Measurements from ENCODE around the gene BRD1. TPM values are rescaled to one million over a fixed set of nuclear protein-coding genes. Genes with fewer than 3 reads are reported as not detected.

Gene BRD1
- total RNA-seq, 4 donors from 2014 or later, result 43.4 to 70.5 (median 50.3) TPM

DNA sequence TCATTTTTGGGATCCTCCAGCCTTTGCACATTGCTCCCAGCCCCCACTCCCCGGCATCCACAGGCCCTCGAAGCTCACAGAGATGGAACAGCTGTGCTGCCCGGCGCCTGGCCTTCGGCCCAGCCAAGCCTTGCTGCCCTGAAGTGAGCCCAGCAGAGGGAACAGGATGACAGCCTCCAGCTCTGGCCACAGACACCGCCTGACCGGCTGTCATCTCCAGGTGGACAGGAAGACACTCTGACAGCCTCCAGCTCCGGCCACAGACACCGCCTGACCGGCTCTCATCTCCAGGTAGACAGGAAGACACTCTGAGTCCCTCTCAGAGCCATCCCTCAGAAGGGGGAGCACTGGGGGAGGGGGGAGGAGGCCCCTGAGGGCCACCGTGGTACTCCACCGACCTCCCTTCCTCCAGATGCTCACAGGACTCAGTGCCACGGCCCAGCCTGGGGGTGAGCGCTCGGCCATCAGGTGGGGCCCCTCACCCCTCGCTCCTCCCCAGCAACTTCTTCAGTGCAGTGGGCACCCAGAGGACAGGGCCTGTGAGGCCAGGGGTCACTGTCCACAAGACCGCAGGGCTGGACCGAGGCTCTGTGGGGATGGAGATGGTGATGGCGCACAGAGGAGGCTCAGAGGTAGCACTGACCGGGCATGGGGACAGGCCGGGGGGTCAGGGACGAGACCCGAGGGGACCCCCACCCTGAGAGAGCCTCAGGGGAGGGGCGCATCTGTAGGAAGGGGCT is 58.6 kb downstream of the BRD1 start:
- DNase-seq, result peak; percentile 7
- Histone ChIP-seq H3K27ac (no peak overlapping the region), H3K4me1 (peaks cover 0 to 8% (median 3%) of the 10 kb centered on the region in 4 donors), H3K36me3 (peaks cover 0 to 8% (median 3%) of the 10 kb centered on the region in 4 donors), H3K27me3 (no peaks in the 10 kb centered on the region), H3K4me3 (no peak overlapping the region), H3K9me3 (peaks cover 14 to 16% of the 10 kb centered on the region in 2 donors)
- TF ChIP-seq POLR2A (IDR thresholded peaks at IDR 0.05) (no peak), POLR2AphosphoS5 (IDR thresholded peaks at IDR 0.05) (no peak), EP300 (IDR thresholded peaks at IDR 0.05; ENCODE audit: low read depth) (no peak), CTCF (IDR thresholded peaks at IDR 0.05) (no peak)
- in situ Hi-C loops (cut with MboI; ENCODE audit: low pct_ligation_motif_present in 1 of 4, low pct_unique_long_range_greater_than_20kb in 1 of 4, low sequenced_read_pairs in 3 of 4), result loop anchor here (25.0 kb wide), 1 partner anchor 268 kb away; no protein-coding TSS in a partner anchor
- intact Hi-C loops (cut with DNase I; ENCODE audit: low total_unique reads), result loop anchor here (5.0 kb wide), 2 partner anchors 153 to 223 kb away; no protein-coding TSS in a partner anchor
- WGBS, 2 donors (ENCODE audit: low coverage in 1 of 2), result 61% methylated on average over 24 of the region's 24 CpGs; no CpG with 5 or more reads in 1 of the 2 donors

DNA sequence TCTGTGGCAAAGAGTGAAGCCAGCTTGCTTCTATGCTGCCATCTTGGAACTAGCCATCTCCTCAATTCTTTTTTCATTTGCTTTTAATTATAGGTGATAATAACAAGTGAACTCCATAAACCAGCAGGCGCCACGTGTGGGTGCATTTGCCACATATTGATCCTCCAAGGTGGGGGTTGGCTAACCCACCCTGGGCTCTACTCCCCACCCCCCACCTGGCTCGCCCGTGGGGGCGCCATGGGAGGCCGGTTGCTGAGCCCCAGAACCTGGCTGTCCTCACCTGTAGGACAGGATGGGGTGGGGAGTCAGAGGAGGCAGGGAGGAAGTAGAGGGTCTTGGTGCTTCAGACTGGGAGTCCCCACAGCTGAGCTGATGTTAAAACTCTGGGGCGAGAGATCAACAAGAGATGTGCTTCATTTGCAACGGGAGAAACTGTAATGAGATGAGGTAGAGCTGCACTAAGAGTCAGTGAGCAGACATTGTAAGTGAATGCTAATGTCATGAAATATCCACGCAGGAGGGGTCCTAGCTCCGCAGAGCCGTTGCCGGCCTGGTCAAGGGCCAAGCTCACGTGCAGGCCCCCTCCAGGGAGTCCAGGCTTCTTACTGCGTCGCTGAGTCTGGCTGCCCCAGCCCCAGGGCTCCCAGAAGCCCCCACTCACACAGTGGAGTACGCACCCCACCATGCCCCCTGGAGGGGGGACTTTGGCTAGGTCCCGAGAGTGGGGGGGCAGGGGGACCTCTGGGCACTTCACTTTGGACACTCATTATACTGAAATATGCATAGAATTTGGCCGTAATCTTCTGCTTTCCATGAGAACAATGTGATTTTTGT is 59.4 kb downstream of the BRD1 start:
- peaks cover 0 to 8% (median 3%) of the 10 kb centered on the region in 4 donors for H3K4me1 ChIP-seq
- H3K27ac ChIP-seq, result no peak overlapping the region
- in situ Hi-C loops (cut with MboI; ENCODE audit: low pct_ligation_motif_present in 1 of 4, low pct_unique_long_range_greater_than_20kb in 1 of 4, low sequenced_read_pairs in 3 of 4), result loop anchor here (25.0 kb wide), 1 partner anchor 269 kb away; no protein-coding TSS in a partner anchor
- H3K4me3 ChIP-seq, result no peak overlapping the region
- WGBS, 2 donors (ENCODE audit: low coverage in 1 of 2), result 68% methylated on average over 15 of the region's 18 CpGs; no CpG with 5 or more reads in 1 of the 2 donors
- intact Hi-C loops (cut with DNase I; ENCODE audit: low total_unique reads), result loop anchor here (5.0 kb wide), 2 partner anchors 154 to 224 kb away; no protein-coding TSS in a partner anchor
- peaks cover 14 to 16% of the 10 kb centered on the region in 2 donors for H3K9me3 ChIP-seq
- peak; percentile 3 for DNase-seq
- no peaks in the 10 kb centered on the region for H3K27me3 ChIP-seq
- no peak for TF ChIP-seq POLR2AphosphoS5 (IDR thresholded peaks at IDR 0.05)
- TF ChIP-seq POLR2A (IDR thresholded peaks at IDR 0.05), result no peak
- TF ChIP-seq EP300 (IDR thresholded peaks at IDR 0.05; ENCODE audit: low read depth), result no peak
- no peak for TF ChIP-seq CTCF (IDR thresholded peaks at IDR 0.05)
- peaks cover 0 to under 1% (median 0%) of the 10 kb centered on the region in 4 donors for H3K36me3 ChIP-seq

DNA sequence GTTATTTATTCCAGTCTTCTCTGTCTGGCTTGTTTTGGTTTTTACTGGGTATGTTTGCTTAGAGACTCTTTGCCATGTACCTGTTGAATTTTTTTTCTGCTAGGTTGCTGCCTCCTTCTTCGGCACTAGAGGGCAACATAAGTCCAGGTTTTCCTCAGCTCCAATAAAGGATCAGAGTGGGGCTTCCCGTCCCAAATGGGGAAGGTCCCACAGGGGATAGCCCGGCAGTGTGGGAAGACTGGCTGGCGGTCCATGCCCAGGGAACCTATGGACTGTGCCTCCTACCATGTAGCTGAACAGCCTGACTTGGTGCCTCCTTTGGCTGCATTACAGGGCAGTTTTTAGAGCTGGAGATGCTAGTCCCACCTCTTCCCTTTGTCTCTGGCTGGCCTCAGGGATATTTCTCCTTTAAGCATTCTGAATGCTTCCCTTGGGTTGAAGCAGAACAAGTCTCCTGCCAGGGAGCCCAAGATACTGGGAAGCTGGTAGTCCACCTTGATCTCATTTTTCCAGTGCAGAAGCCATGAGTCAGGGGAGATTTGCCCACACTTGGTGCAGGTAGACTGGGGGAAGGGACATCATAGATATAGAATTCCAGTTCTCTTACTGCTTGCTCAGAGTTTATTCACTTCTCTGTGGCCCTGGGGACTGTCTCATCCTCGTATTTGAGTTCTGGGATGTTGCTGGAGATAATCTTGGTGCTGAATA is 60.2 kb downstream of the BRD1 start:
- peaks cover 0 to 8% (median 3%) of the 10 kb centered on the region in 4 donors for H3K4me1 ChIP-seq
- 18 to 36% methylated on average over 4 to 5 of the region's 5 CpGs for WGBS, 2 donors (ENCODE audit: low coverage in 1 of 2)
- no peaks in the 10 kb centered on the region for H3K27me3 ChIP-seq
- TF ChIP-seq EP300 (IDR thresholded peaks at IDR 0.05; ENCODE audit: low read depth), result no peak
- TF ChIP-seq CTCF (IDR thresholded peaks at IDR 0.05), result peak; percentile 49 to 72 (median 58)
- H3K27ac ChIP-seq, result no peak overlapping the region
- in situ Hi-C loops (cut with MboI; ENCODE audit: low pct_ligation_motif_present in 1 of 4, low pct_unique_long_range_greater_than_20kb in 1 of 4, low sequenced_read_pairs in 3 of 4), result loop anchor here (25.0 kb wide), 1 partner anchor 270 kb away; no protein-coding TSS in a partner anchor
- peaks cover 14 to 16% of the 10 kb centered on the region in 2 donors for H3K9me3 ChIP-seq
- H3K4me3 ChIP-seq, result no peak overlapping the region
- intact Hi-C loops (cut with DNase I; ENCODE audit: low total_unique reads), result loop anchor here (5.0 kb wide), 2 partner anchors 155 to 225 kb away; no protein-coding TSS in a partner anchor
- no peaks in the 10 kb centered on the region for H3K36me3 ChIP-seq
- peak; percentile 13 for DNase-seq

Data from transverse colon (tissue), 4 donors.